GM21825 (cell line): Measurements from ENCODE around the gene MYMX.

Experiments
- ATAC-seq: cut with Tn5 transposase; IDR thresholded peaks from one replicate; pipeline ENCODE4 v1.9.1; 2021; ENCODE audit warnings: mild to moderate bottlenecking, moderate library complexity; ENCODE audit not compliant: unreplicated experiment

MYMX gene

DNA sequence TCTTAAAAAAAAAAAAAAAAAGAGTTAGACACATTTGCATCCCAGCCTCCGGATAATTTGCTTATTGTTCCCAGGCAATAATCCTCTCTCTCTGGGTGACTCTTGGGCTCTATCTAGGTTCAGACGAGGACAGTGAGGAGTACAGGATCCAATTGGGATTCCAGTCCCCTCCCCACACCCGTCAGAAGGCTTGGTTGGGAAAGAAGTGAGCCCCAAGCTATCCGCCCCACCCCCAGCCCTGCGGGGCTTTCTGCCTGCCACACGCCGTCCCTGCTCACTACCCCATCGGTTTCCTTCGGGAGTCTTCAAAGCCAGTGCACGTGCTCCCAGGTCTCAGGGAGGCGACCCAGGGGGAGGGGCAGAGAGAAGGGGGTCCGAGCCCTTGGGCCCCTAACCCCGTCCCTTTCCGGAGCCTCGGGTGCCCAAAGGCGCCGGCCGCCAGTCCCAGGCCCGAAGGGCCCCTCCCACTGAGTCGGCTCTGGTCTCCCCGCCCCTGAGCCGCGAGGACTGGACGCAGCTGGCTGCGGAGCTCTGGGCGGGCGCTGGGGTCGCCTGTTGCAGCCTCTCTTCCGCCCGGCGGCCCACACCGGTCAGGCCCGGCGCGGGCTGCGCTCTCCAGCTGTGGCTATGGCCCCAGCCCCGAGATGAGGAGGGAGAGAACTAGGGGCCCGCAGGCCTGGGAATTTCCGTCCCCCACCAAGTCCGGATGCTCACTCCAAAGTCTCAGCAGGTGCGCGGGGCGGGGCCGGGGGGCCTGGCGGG is 2.5 kb downstream of the MYMX start:
- peak; percentile 43 for ATAC-seq

DNA sequence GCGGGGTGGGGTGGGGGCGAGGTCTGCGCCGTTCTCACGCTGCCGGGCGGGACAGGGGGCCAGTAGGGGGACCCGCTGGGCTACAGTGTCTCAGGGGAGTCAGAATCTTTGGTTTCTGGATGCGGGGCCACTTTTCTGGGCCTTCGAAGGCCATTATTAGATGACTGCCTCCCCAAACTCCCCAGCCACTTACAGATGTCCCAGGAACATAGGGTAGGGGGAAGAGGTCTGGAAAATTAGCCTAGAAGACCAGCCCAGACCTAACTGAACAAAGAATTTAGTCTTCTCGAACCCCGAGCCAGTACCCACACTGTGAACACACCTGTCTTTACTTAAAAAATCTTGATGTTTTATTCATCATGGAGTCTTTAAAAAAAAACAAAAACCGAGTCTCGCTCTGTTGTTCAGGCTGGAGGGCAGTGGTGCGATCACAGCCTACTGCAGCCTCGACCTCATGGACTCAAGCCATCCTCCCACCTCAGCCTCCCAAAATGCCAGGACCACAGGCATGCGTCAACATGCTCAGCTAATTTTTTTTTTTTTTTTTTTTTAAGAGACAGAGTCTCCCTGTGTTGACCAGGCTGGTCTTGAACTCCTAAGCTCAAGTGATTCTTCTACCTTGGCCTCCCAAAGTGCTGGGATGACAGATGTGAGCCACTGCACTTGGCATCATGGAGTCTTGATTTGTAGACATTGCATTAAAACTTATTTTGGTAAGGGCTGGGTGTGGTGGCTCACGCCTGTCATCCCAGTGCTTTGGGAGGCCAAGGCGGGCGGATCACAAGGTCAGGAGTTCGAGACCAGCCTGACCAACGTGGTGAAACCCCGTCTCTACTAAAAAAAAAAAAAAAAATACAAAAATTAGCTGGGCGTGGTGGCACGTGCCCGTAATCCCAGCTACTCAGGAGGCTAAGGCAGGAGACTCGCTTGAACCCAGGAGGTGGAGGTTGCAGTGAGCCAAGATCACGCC is 3.4 kb downstream of the MYMX start:
- no peak for ATAC-seq

DNA sequence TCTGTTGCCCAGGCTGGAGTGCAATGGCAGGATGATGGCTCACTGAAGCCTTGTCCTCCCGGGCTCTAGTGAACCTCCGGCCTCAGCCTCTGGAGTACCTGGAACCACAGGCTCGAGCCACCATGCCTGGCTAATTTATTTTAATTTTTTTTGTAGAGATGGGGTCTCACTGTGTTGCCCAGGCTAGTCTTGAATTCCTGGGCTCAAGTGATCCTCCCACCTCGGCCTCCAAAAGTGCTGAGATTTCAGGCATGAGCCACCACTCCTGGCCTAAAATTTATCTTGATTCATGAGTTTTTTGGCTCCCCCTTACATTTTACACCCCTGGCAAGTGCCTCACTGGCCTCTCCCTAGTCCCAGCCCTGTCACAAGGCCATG is 4.2 kb downstream of the MYMX start:
- ATAC-seq, result no peak

DNA sequence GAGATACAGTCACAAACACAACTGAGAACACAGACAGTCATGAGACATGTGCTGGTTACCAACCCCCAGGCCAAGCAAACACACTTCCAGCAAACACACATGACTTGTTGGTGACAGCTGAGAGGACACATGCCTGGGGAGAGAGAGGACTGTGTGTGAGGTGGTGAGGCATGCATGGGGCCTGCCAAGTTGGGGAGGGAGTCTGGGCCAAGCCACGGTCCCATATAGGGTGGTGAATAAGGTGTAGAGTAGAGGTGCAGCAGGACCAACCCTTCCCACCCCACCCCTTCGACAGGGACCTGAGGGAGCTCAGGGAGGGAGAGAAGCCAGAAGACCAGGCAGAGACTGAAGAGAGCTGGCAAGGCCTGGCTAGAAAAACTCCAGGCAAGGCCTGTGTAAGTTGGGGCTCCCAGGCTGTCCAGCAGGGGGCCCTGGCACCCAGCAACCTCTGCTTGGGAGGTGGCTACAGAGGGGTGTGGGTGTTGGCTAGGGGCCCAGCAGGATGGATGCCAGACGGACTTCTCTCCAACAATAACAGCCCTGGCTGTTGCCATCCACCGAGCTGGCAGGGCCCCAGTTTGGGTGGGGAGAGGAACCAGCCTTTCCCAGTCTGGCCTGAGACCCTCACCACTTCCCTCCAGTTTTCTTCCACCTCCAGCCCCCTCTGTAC is 4.7 kb downstream of the MYMX start:
- peak; percentile 37 for ATAC-seq

DNA sequence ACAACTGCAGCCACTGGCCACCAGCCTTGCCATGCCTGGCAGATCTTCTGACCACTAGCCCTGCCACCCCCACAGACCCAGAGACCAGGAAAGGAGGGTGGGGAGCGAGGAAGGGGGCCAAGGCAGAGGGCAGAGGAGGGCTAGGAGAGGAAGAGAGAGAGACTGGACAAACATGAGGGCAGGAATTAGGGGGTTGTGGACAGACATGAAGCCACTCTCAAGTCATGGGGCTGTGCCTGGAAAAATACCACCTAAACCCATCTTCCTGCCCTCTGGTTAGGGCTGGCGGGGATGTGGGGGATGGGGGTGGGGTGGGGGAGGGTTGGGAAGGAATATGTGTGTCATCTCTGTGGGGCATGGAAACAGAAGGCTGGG is 5.2 kb downstream of the MYMX start:
- ATAC-seq, result no peak

DNA sequence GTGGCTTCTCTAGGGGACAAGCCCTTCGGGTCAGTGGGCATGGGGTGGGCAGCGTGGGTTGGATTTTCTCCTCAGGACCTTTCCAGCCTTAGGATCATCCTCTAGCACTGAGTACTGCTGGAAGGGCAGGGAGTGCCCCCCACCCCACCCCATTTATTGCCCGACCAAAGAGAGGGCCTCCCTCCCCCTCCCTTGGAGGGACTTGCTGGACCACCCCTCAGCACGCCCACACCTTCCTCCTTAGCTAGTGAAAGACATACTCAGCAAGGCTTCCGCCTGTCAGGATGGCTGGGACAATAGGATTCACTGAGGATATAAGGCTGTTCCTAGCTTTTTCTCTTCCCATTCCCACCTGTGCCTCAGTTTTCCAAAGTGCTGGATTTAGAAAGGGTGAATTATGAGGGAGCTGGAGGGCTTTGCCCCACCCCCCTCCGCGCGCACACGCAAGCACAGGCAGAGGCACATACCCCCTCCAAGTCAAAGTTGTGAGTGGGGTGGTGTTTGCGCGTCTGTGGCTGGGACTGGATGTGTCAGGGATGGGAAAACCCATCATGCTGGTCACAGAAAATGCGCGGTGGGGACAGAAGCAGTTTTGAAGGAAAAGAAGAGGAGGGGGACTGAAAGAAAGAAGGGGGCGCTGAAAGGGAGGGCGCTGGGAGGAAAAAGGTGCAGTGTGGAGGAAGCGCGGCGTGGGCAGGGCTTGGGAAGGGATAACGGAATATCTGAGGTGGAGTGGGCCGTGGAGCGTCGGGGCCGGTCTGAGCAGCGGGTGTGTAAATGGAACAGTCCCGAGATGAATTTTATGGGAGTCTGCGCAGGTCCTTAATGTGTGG is 6.0 kb downstream of the MYMX start:
- ATAC-seq, result no peak

DNA sequence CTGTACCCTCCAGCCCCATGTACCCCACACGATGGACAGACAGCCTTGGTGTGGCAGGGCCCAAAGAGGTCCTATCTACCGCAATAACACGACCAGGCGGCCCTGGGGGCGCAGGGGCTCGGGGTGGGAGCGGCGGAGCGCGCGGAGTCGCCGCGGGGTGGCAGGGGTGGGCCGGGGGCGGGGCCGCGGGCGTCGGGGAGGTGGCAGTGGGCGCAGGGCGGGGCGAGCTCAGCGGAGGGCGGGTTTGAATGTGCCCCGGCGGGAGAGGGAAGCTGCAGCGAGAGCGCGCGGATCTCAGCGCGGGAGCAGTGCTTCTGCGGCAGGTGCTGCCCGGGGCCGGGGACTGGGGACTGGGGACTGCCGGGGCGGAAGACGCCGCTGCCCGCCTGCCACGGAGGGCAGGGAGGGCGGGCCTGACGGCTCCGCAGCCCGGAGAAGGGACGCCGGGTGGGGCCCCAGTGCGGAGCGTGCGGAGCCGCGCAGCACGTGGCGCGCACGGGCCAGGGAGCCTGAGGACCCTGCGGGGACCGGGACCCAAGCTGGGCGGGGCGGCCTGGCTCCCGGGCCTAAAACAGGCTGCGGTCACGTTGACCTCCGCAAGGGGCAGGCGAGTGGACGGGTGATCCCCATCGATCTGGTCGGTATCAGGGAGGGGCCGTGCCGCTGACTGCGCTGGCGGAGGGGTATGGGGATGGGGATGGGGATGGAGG is 6.7 kb downstream of the MYMX start, which contains the start of gene SLC29A1:
TSS of gene SLC29A1 (plus strand) at position 277 of the 710 bp plus-strand sequence. CDS start 3,719 bp downstream, outside the sequence.
- ATAC-seq, result peak; percentile 39

DNA sequence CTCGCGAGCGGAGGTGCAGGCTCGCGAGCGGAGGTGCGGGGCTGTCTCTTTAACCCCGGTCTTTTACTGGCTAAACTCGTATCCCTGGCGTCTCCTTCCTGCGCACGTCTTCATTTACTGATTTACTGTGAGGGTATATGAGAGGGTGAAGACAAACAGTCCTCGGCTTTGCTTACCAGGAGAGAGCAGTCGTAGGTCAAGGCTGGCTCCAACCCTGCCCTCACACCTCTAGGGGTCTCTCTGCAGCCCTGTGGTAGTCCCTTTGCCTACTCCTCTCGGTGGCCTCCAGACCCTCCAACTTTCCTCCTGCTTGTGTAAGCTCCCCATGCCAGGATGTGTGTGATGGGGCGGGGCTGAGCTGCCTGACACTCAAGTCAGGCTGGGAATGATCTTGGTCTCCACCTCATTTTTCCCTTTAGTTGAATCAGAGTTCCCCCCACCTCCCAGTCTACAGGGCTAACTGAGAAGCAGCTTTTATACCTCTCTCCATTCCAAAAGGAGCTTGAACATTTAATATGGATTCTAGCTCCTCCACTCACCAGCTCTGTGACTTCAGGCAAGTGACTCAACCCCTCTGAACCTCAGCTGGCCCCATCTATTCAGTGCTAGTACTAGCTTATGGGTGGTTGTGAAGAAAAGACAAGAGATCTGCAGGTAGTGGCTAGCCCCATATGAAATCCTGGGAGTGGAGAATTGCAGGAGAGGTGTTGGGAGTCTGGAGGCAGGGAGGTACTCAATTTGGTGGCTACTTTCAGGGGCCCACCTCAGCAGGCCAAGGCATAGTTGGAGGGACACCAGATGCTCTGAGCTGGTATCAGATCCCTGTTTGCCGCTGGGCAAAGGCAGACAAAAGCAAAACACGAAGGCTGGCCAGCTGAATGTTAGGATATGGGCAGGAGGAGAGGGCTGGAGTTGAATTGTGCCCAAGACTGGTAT is 7.6 kb downstream of the MYMX start:
- ATAC-seq, result no peak

DNA sequence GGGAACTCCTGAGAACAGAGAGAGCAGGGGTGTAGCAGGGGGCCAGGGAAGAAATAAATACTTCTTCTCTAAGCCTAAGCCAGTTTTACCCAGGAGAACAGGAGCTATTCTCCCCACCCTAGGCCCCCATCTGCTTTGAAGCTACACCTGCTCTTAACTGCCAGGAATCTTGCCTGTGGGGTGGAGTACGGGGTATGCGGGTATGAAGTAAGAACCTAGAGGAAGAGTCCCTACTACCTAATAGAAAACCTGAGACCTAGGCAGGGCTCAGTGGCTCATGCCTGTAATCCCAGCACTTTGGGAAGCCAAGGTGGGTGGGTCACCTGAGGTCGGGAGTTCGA is 8.2 kb downstream of the MYMX start:
- ATAC-seq, result no peak

DNA sequence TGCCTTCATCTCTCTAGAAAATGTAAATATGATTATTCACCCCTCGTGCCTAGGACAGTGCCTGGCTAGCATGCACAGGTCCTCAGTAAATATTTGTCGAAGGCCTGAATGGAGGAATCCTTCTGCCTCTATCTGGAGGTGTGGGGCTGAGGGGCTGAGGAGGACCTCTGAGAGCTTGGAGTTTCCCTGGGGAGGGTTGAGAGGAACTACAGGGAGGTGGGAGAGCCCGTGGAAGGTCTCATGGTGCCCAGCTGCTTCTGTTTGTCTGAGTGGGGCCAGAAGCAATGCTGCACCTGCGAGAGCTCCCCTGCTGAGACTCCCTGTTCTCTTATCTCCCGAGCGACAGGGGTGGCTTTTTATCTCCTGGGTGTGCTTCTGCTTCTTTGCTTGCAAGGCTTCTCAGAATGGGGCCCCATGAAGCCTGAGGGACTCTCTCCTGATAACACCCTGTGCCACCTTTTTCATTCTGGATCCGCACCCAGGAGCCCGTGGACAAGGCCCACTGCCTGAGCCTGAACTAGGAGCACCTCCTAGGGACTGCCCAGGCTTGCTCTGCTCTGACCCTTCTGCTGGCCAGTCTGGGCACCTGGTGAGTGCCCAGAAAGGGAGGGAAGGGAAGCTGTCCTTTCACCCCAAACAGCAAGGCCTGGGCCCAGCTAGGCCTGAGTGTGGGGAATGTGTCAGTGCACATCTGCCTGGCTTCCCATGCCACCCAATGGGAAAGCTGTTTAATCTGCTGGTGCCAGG is 9.0 kb downstream of the MYMX start:
- no peak for ATAC-seq

DNA sequence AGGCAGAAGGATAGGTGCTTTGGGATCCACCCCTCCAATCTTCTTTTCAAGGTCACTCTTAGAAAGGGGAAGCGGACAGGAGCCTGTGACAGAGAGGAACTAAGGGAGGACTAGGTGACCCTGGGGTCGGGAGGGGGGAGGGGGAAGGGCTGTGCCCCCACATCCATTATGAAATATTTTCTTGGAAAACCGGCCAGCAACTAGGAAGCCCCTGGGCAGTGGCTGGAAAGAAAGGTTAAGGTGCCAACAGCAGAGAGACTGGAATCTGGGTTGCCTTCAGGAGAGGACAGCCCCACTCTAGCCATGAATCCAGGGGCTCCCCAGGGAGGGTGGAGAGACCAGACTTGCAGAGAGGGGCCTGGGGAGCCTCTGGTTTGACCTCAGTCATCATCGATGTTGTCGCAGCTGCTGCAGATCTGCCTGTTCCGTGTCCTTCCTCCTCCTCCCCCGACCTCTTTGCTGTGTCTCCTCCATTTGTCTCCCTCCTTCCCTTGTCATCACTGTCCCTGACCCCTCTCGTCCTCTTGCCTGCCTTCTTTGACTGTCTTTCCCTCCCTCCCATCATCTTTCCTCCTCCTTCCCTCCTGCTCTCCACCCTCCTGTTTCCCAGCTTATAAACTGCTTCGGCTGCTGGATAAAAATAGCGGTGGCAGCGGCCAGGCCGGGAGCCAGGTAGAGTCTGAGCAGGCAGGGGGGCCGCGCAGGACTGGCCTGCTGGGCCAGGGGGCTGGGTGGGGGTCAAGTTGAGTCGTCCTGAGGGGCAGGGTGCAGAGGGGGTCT is 9.8 kb downstream of the MYMX start:
- no peak for ATAC-seq

DNA sequence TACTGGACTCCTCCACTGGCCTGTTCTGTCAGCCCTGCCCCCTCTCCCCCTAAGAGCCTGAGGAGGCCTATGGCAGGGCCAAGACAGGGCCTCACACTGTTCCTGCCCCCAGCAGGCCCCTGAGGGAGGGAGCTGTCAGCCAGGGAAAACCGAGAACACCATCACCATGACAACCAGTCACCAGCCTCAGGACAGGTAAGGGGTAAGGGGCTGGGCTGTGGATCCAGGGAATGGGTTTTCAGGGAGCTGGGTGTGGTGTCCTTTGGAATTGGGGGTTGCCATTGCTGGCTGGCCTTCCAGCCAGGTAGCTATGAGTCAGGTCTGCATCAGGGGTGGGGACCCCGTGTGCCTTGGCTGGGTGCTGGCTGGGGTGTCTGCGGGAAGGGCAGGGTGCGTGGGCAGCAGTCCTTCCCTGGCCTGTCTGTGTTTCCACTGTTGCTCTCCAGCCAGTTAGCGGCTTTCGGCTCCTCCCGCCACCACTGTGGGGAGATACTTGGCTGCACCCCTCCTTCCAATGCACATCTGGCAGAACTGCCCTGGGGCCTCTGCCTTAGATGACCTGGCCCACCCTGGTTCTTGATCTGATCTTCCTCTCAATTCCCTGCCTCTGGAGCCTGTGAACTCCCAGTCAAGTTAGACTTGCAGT is 10.5 kb downstream of the MYMX start:
- ATAC-seq, result no peak

DNA sequence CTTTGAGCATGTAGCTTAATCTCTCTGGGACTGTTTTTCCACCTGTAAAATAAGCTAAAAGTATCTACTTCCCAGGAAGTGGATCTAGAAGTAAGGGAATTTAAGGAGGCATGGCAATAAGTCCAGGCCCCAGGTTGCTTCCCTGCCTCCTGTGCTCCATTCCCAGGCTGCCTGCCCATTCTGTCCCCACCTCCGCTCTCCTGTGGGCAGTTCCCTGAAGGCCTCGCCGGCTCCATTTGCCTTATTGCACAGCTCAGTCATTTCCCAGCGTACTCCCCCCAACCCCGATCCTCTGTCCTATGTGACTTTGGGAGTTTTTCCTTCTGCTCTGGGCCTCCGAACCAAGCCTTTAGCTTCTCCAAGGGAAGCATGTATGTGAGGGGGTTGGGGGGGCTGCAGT is 11.3 kb downstream of the MYMX start:
- no peak for ATAC-seq

DNA sequence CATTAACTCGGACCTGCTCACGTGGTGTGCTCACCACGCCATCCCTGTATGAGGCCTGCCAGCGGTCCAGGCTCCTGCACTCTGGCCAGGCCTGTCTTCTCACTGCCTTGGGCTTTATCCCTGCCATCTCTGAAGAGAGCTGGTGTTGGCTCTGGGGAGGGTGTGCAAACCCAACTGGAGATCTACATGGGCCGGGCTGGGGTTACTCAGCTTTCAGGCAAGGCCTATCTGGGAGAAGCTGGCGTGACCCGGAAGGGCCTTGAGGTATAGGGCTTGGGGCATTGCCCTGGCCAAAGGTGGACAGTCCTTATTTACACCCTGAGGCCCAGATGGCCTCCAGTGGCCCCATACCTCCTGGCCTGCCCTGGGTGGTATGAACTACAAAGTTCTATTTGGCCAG is 11.7 kb downstream of the MYMX start:
- no peak for ATAC-seq

DNA sequence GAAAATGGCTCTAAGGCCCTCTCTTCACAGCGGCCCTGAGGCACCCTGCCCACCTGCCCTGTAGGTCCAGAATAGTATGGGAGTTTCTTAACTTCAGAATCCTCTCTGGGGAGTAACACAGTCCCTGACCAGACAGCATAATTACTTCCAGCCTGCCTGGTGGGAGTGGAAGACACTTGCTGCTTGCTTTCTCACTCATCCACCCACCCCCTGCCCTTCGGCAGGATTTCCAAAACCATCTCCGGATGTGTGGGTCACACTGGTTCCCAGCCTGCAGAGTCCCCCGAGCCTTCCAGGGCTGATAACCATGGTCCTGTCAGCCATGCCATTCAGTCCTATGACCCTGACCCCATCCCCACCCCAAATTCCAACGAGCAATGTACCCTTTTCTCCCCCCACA is 12.1 kb downstream of the MYMX start:
- no peak for ATAC-seq

DNA sequence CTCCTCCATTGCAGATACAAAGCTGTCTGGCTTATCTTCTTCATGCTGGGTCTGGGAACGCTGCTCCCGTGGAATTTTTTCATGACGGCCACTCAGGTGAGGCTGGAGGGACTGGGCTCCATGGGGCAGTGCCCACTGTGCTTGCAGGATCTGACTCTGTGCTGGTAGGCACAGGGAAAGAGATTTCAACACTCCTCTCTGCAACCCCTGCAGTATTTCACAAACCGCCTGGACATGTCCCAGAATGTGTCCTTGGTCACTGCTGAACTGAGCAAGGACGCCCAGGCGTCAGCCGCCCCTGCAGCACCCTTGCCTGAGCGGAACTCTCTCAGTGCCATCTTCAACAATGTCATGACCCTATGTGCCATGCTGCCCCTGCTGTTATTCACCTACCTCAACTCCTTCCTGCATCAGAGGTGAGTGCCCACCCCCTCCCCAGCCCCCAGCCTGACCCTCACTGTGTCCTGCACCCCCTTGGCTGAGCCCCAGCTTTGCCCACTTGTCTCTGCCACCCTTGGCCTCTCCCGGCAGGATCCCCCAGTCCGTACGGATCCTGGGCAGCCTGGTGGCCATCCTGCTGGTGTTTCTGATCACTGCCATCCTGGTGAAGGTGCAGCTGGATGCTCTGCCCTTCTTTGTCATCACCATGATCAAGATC is 12.8 kb downstream of the MYMX start:
- ATAC-seq, result no peak
